DMS114 treated with DMSO at 0.1 percent for 48 hours (cell line): Measurements from ENCODE around the gene LYSMD1.

Experiments used
- DNase-seq: peaks from one replicate; lab custom pipeline; 2025; ENCODE audit not compliant: unreplicated experiment; lab: John Stamatoyannopoulos, UW

The LYSMD1 gene

GRCh38 chr1:151175863-151176262 is 10.2 kb upstream of the LYSMD1 start, which contains the start of gene TMOD4:
Gene TMOD4 (minus strand): TSS chr1:151175981. CDS start chr1:151174875, 1,106 bp downstream.
- DNase-seq: peak; percentile 66

- no peak for DNase-seq
Observed at GRCh38 chr1:151175041-151175741, 9.5 kb upstream of the LYSMD1 start.

GRCh38 chr1:151171190-151171589 is 5.5 kb upstream of the LYSMD1 start:
- DNase-seq: no peak

- DNase-seq: no peak
Observed at GRCh38 chr1:151167116-151167515, 1.4 kb upstream of the LYSMD1 start.

GRCh38 chr1:151166505-151166956 is 829 bp upstream of the LYSMD1 start:
- DNase-seq: no peak

GRCh38 chr1:151165281-151165737 is 393 bp downstream of the LYSMD1 start:
- peak; percentile 51 for DNase-seq

- DNase-seq: no peak
Observed at GRCh38 chr1:151164732-151165280, 896 bp downstream of the LYSMD1 start.

- no peak for DNase-seq
Observed at GRCh38 chr1:151159373-151159772, 6.3 kb downstream of the LYSMD1 start.

- no peak for DNase-seq
Observed at GRCh38 chr1:151158751-151159251, 6.9 kb downstream of the LYSMD1 start.

- no peak for DNase-seq
Observed at GRCh38 chr1:151158326-151158725, 7.4 kb downstream of the LYSMD1 start.

- no peak for DNase-seq
Observed at GRCh38 chr1:151157067-151157531, 8.6 kb downstream of the LYSMD1 start.

GRCh38 chr1:151156515-151156819 is 9.2 kb downstream of the LYSMD1 start, which contains the start of gene TNFAIP8L2:
Gene TNFAIP8L2 (plus strand): TSS chr1:151156649. CDS start chr1:151158698, 2,049 bp downstream.
- DNase-seq: no peak

- no peak for DNase-seq
Observed at GRCh38 chr1:151147665-151148064, 18.0 kb downstream of the LYSMD1 start.

GRCh38 chr1:151147132-151147503 is 18.6 kb downstream of the LYSMD1 start:
- no peak for DNase-seq

- DNase-seq: peak; percentile 94
Observed at GRCh38 chr1:151146412-151147131, 19.1 kb downstream of the LYSMD1 start, which contains the start of gene SEMA6C. Gene SEMA6C (minus strand): TSS chr1:151146631. CDS start chr1:151142621, 4,010 bp downstream.

- DNase-seq: no peak
Observed at GRCh38 chr1:151146072-151146411, 19.7 kb downstream of the LYSMD1 start.

GRCh38 chr1:151145304-151146071 is 20.2 kb downstream of the LYSMD1 start:
- no peak for DNase-seq

GRCh38 chr1:151144474-151145303 is 21.0 kb downstream of the LYSMD1 start:
- DNase-seq: no peak

- DNase-seq: no peak
Observed at GRCh38 chr1:151143986-151144385, 21.7 kb downstream of the LYSMD1 start.

GRCh38 chr1:151143057-151143435 is 22.7 kb downstream of the LYSMD1 start:
- DNase-seq: no peak
